Neural cell (in vitro differentiated cells): ENCODE measurements around the gene TOX2.

ENCODE experiments used
- EP300 ChIP-seq: fragments of 450-650 bp; conservative IDR thresholded peaks from 2 replicates; pipeline ENCODE4 v1.6.1; 2014; ENCODE audit warnings: antibody characterized with exemption, mild to moderate bottlenecking, moderate library complexity; ENCODE audit not compliant: poor library complexity, severe bottlenecking
- EZH2 ChIP-seq: fragments of 200-600, 300-800 bp; shearing (Covaris generic), sonication (generic); IDR thresholded peaks from 2 replicates; pipeline ENCODE4 v1.6.1; 2014; ENCODE audit warnings: antibody characterized with exemption, low read length, borderline replicate concordance, mild to moderate bottlenecking; ENCODE audit not compliant: insufficient read depth, poor library complexity, severe bottlenecking
- POLR2AphosphoS5 ChIP-seq: IDR thresholded peaks from 2 replicates; pipeline ENCODE4 v1.6.1; 2012
- RAD21 ChIP-seq: fragments of 450-650 bp; conservative IDR thresholded peaks from 2 replicates; pipeline ENCODE4 v1.6.1; 2014; ENCODE audit warnings: antibody characterized with exemption, mild to moderate bottlenecking, moderate library complexity
- SMC3 ChIP-seq: fragments of 450-650 bp; conservative IDR thresholded peaks from 2 replicates; pipeline ENCODE4 v1.6.1; 2014; ENCODE audit warnings: antibody characterized with exemption, mild to moderate bottlenecking, moderate library complexity; ENCODE audit not compliant: poor library complexity
- TF ChIP-seq, protein P1 (sequence below): fragments of 450-650 bp; IDR thresholded peaks from 2 replicates; pipeline ENCODE4 v1.5.1; 2014; ENCODE audit warnings: antibody characterized with exemption, mild to moderate bottlenecking, moderate library complexity; ENCODE audit not compliant: poor library complexity, severe bottlenecking
- TF ChIP-seq, protein P2 (sequence below): IDR thresholded peaks from 2 replicates; pipeline ENCODE4 v1.6.1; 2012; ENCODE audit warnings: borderline replicate concordance

DNA sequence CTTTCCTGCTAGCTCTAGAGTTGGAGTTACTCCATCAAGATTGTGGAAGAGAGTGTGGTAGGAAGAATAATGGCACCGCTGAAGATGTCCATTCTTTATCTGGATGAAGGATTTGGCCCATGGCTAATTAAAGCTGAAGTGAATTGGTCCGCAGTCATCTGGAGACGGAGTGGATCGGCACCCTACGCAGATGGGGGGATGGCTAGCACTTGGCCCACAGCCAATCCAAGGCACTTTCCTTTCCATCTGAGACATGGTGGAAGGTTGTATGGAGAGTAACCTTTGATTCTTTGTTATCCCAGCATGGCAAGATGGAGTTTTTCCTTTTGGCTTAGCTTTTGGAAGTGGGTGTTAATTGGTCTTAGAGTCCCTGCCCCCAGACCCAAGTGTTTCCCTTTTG is 184.0 kb downstream of the TOX2 start:
- TF ChIP-seq, protein P1, sequence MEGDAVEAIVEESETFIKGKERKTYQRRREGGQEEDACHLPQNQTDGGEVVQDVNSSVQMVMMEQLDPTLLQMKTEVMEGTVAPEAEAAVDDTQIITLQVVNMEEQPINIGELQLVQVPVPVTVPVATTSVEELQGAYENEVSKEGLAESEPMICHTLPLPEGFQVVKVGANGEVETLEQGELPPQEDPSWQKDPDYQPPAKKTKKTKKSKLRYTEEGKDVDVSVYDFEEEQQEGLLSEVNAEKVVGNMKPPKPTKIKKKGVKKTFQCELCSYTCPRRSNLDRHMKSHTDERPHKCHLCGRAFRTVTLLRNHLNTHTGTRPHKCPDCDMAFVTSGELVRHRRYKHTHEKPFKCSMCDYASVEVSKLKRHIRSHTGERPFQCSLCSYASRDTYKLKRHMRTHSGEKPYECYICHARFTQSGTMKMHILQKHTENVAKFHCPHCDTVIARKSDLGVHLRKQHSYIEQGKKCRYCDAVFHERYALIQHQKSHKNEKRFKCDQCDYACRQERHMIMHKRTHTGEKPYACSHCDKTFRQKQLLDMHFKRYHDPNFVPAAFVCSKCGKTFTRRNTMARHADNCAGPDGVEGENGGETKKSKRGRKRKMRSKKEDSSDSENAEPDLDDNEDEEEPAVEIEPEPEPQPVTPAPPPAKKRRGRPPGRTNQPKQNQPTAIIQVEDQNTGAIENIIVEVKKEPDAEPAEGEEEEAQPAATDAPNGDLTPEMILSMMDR, result no peak
- TF ChIP-seq POLR2AphosphoS5 (no peak), RAD21 (no peak), SMC3 (no peak), EP300 (no peak), EZH2 (no peak)
- TF ChIP-seq, protein P2, sequence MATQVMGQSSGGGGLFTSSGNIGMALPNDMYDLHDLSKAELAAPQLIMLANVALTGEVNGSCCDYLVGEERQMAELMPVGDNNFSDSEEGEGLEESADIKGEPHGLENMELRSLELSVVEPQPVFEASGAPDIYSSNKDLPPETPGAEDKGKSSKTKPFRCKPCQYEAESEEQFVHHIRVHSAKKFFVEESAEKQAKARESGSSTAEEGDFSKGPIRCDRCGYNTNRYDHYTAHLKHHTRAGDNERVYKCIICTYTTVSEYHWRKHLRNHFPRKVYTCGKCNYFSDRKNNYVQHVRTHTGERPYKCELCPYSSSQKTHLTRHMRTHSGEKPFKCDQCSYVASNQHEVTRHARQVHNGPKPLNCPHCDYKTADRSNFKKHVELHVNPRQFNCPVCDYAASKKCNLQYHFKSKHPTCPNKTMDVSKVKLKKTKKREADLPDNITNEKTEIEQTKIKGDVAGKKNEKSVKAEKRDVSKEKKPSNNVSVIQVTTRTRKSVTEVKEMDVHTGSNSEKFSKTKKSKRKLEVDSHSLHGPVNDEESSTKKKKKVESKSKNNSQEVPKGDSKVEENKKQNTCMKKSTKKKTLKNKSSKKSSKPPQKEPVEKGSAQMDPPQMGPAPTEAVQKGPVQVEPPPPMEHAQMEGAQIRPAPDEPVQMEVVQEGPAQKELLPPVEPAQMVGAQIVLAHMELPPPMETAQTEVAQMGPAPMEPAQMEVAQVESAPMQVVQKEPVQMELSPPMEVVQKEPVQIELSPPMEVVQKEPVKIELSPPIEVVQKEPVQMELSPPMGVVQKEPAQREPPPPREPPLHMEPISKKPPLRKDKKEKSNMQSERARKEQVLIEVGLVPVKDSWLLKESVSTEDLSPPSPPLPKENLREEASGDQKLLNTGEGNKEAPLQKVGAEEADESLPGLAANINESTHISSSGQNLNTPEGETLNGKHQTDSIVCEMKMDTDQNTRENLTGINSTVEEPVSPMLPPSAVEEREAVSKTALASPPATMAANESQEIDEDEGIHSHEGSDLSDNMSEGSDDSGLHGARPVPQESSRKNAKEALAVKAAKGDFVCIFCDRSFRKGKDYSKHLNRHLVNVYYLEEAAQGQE, result no peak
